NCI-H146 treated with DMSO at 0.1 percent for 48 hours (cell line): ENCODE measurements around the gene PHF21A.

ENCODE experiments used
- DNase-seq: peaks from one replicate; lab custom pipeline; 2025; ENCODE audit not compliant: unreplicated experiment; lab: John Stamatoyannopoulos, UW

PHF21A gene

DNA sequence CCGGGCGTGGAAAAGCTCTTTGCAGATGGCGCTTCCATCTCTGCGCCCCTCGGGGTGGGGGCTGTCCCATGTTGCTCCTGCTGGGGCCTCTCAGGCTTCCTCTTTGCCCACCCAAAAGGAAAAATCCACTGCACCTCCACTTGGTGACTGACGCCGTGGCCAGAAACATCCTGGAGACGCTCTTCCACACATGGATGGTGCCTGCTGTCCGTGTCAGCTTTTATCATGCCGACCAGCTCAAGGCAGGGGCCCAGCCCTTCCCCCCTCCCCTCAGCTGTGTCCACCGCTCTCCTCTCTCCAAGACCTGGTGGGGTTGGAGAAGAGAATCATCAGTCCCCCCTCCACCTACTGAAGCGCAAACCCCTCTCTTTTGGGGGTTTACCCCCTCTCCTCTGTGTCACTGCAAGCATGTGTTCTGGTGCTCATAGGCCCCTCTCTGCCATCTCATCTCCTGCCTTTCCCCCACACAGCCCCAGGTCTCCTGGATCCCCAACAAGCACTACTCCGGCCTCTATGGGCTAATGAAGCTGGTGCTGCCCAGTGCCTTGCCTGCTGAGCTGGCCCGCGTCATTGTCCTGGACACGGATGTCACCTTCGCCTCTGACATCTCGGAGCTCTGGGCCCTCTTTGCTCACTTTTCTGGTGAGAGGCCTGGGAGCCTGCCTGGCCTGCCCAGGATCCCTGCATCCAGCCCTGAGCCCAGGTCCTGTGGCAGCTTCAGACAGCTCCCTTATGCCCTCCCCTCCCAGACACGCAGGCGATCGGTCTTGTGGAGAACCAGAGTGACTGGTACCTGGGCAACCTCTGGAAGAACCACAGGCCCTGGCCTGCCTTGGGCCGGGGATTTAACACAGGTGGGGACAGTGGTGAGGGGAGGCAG is 197.0 kb downstream of the PHF21A start:
- DNase-seq: no peak

DNA sequence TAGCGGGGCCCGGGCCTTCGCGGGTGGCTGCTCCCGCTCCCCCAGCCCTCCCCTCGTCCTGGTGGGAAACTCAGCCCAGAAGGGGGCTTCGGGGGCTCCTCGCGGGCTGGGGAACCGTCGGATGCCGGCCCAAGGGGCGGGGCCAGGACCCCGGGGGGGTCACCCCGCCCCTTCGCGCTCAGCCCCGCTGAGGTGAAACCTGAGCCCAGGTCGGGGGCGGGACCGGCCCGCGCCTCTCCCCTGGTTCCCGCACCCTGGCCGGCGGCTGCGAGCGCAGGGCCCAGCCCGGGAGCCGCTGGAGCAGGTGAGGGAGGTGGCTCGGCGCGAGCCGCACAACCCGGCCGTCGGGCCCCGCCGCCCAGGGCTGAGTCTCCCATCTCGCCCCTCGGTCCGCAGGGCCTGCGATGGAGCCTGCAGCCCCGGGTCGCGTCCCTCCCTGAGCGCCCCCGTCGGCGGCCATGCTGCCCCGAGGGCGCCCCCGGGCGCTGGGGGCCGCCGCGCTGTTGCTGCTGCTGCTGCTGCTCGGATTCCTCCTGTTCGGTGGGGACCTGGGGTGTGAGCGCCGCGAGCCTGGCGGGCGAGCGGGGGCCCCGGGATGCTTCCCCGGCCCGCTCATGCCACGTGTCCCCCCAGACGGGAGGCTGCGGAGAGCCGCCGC is 198.7 kb downstream of the PHF21A start, which contains the start of gene LARGE2:
LARGE2 (plus strand) TSS at position 232 of the 658 bp plus-strand sequence; CDS start at position 459, 227 bp downstream.
- DNase-seq: peak; percentile 55

DNA sequence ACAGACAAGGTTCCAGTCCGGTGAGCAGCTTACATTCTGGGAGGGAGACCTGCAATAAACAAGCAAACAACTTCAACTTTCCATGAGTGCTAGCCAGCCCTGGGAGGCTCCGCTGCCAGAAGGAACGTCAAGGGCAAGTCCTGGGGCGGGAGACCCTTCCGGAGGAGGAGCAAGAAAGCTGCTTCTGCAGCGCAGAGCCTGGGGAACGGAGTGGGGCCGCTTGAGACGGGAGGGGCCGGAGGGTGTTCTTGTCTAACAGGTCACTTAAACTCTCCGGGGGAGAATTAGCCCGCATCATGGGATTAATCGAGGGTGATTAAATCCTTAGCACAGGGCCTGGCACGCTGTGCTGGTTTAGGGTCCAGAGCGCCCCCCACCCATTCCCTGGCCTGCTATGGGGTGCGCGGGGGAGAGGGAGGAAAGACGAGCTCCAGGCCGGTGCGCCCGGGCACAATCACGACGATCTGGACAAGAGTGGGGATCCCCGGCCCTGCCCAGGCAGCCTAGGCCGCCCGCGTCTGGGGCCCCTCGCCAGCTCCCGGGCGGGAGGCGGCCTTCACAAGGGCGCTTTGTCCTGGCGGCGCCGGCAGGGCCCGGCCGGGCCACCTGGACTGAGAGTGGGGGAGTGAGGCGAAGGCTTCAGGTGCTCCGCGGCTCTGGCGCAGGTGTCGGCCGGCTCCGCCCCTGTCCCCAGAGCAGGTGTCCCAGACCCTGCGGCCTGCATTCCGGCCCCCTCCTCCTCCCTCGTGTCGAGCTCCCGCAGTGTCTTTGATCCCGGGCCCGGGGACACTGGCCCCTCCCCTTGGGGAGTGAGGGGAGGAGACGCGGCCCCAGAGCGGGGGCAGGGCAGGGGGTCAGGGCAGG is 199.5 kb downstream of the PHF21A start:
- peak; percentile 91 for DNase-seq

GRCh38 chr11:45920531-45921477 is 200.4 kb downstream of the PHF21A start:
- no peak for DNase-seq

- no peak for DNase-seq
These were observed 201.3 kb downstream of the PHF21A start for GRCh38 chr11:45919806-45920530.

DNA sequence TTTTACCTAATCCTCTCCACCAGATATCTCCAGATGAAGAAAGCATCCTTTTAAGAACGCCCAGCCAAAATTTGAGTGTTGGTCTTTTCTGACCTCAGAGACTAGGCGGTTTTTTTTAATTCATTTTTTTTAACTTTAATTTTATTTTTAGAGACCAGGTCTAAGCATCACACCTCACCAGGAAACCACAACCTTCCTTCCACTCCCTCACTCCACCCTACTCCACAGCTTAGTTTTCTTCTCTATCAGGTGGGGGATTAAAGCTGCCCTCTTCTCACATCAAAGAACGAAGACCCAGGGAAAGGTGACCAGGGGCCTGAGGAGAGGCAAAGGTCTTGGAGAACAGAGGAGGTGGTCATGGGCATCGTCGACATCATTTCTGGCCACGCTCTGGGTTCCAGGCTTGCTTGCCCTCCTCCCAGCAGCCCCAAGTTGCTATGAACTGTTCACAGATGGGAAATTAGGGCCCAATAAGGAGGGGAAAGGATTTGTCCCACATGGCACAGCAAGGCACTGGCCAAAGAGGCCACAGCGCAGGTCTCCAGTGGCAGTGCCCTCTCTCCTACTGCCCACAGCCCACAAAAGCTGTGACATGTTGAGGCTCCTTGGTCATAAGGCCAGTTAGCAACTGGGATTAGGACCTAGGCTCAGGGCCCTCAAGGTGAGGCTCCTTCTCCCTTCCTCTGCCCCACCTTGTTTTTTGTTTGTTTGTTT is 202.1 kb downstream of the PHF21A start:
- DNase-seq: no peak

- DNase-seq: peak; percentile 83
These were observed 202.8 kb downstream of the PHF21A start for GRCh38 chr11:45918331-45918941.

GRCh38 chr11:45917623-45918330 is 203.5 kb downstream of the PHF21A start, which contains the start of gene PEX16:
Gene PEX16, minus strand, starts transcription at chr11:45917877. Its CDS starts 66 bp downstream, at chr11:45917811.
- DNase-seq: peak; percentile 96

DNA sequence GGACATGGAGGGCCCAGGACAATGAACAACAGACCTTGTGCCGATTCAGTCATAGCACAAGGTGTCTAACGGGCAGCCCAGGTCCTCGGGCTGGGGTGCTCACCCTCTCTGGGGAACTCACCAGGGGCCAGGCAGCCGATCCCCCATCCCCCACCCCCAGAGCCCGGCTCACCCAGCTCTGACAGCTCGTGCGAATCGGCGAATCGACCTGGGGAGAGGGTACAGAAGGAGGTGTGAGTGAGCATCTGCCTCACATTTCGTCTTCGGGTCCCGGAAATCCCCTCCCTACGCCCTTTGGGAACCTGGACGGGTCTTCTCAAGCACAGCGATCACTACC is 204.0 kb downstream of the PHF21A start:
- DNase-seq: no peak

- DNase-seq: no peak
These were observed 205.8 kb downstream of the PHF21A start for GRCh38 chr11:45915446-45915845.

DNA sequence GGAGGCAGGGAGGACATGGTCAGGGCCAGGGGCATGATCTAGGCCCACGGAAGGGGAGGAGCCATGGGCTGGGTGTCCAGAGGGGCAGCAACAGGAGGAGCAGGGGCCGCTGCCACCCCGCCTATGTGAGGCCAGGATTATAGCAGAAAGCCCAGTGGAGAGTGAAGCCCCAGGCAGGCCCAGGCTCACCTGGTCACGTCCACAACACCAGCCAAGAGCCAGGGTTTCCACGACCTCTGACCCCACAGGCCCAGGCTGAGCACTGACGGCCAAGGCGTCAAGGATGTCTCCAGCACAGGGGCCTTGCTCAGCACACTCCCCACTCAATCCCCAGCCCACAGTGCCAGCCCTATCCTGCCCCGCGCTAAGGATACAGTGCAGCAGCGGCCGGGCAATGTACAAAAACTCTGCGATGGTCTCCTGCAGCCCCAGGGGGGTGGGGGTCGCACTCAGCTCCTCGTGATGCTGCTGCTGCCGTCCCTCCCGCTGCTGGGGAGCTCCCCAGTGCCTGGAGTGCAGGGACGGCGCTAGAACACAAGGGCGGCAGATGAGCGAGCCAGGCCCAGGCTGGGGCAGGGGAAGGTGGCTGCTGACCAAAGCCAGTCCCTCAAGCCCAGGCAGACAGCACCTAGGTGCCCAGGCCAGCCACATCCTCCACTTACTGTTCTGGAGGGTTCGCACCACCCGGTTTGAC is 207.2 kb downstream of the PHF21A start:
- DNase-seq: no peak

- no peak for DNase-seq
These were observed 207.7 kb downstream of the PHF21A start for GRCh38 chr11:45913514-45913913.

DNA sequence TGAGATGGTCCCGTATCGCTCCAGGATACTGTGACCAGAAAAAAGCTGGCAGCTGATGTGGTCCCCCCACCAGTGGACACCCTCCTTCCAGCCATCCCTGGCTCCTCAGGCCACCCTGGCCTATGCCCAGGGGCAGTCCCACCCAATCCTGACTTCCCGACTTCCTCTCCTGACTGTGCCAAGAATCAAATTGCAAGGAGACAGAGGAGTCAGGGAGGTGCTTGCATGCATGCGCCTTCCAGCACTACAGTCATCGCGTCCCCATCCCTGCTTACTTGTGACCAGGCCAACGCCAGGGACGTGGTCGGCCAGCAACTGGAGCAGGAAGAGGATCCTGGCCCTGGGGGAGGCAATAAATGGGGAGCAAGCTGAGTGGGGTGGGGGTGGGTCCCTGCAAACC is 210.6 kb downstream of the PHF21A start:
- no peak for DNase-seq

- DNase-seq: no peak
These were observed 211.4 kb downstream of the PHF21A start for GRCh38 chr11:45909594-45910475.

DNA sequence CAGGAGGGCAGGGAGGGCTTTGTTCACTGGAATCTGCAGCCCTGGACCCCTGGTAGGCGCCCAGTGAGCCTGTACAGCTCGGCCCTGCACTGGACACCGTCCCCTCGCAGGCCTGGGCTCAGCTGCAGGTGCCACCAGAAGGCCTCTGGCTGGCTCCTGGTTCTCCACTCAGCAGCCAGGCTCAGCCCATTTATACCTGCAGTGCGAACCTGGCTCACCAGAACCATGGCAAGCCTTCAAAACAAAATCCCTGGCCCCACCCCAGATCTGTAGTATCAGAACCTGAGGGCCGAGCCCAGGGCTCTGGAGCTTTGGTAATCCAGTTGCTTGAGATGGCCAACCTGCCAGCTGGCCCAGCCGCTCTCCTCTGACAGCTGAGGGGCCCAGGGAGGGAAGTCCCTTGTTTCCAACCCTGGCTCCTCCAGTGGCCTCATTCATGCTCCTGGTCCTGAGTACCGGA is 213.3 kb downstream of the PHF21A start:
- DNase-seq: no peak

- no peak for DNase-seq
These were observed 214.2 kb downstream of the PHF21A start, which contains the start of gene FREY1 for GRCh38 chr11:45906965-45907611. Gene FREY1, minus strand, starts transcription at chr11:45907271. Its CDS starts 26 bp downstream, at chr11:45907245.
